Activated CD8-positive, alpha-beta memory T cell treated with anti-CD3 and anti-CD28 coated beads for 24 hours (primary cell): Measurements from ENCODE around the gene ERICH6.

Experiments used
- DNase-seq: peaks from one replicate; pipeline ENCODE4 v3.0.0-alpha.2; 2020

The ERICH6 gene

GRCh38 chr3:150736903-150737832 is 33.4 kb upstream of the ERICH6 start:
- DNase-seq, result no peak

DNA sequence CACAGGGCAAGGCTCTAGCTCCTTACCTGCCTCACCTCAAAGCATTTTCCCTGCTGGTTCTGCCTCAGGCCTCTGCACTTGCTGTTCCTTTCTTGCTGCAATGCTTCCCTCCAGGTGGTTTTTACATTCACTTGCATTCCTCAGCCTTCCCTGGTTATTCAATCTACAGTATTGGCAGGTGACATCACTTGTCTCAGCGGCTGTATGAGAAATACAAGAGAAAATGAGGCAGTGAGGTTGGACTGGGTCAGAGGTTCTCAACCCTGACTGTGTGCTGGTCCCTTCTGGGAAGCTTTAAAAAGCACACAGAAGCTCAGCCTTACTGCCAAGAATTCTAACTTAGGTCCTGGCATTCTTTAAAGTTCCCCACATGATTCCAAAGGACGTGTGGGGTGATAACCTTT is 32.6 kb upstream of the ERICH6 start:
- DNase-seq, result no peak

DNA sequence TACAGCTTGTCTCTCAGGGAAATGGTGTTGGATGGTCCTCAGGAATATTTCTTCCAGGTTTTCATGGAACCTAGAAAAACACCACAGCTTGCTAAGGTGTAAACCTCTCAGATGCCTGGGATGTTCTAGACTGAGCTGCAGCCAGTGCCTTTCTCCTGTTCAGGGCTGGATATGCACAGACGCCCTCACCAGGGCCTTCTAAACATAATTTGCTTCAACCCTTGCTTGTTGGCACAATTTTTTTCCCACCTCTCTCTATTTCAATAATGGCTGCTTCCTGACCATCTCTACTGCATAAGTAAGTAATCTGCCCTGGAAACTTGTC is 31.0 kb upstream of the ERICH6 start:
- DNase-seq, result no peak

DNA sequence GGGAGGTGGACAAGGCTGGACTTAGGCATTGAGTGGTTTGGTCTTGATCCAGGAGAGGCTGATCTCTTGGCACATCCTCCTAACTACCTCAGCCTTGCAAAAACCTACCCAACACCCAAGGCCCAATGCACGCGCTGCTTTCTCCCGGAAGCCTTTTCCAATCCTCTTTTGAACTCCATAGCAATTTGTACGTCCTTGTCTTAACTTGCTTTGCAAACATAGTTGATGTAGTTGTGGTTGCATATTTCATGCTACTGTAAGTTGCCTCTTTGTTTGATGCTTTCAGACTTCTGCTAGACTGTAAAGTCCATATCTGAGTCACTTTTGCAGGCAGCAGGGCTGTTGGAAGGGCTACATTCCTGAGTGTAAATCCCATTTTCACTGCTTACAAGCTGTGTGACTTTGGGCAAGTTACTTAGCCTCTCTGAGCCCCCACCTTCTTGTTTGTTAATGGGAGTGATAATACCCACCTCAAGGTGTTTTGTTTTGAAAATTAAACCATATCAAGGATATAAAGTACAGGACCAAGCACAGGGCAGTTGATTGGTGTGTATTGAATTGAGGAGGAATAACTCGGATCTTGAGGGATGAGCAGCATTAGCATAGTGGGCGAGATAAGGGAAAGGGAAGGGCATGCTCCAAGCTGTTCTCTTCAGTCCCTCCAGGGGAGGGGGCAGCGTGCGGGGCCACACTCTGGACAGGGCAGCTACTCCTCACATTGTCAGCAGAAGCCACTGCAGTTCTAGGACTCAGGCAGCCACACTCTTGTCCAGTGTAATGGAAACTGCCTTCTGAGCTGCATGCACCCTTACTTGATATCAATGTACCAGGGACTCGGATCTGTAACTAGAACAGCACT is 30.4 kb upstream of the ERICH6 start:
- DNase-seq, result no peak

- no peak for DNase-seq
Measured at GRCh38 chr3:150733373-150733935, 29.7 kb upstream of the ERICH6 start.

DNA sequence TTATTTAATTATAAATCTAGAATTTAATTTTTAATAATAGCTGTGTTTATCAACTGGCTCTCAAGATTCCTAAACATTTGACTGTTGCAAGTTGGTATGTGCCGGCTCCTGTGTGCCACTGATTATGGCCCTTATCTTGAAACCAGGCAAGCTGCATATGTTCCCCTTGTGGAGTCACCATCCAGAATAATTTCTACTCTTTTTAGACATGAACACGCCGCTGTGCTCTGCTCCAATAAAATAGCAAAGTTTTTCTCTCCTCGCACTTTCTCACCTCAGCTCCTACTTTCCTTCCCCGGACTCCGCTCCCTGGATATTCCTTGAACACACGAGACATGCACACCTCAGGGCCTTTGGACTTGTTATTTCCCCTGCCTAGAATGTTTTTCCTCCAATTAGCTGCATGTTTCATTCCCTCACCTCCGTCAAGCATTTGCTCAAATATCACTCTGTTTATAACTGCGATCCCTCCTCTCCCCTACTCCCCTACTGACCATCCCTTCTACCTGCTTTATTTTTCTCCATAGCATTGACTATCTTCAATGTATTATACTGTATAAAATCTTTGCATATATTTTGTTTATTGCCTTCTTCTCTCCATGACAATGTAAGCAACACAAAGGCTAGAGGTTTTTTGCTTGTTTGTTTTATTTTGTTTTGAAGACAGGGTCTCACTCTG is 26.1 kb upstream of the ERICH6 start:
- DNase-seq, result no peak

- DNase-seq, result no peak
Measured at GRCh38 chr3:150727653-150728502, 24.2 kb upstream of the ERICH6 start.

GRCh38 chr3:150725548-150725947 is 21.8 kb upstream of the ERICH6 start:
- DNase-seq, result no peak

- no peak for DNase-seq
Measured at GRCh38 chr3:150723946-150724345, 20.2 kb upstream of the ERICH6 start.

- DNase-seq, result no peak
Measured at GRCh38 chr3:150722267-150722666, 18.5 kb upstream of the ERICH6 start.

DNA sequence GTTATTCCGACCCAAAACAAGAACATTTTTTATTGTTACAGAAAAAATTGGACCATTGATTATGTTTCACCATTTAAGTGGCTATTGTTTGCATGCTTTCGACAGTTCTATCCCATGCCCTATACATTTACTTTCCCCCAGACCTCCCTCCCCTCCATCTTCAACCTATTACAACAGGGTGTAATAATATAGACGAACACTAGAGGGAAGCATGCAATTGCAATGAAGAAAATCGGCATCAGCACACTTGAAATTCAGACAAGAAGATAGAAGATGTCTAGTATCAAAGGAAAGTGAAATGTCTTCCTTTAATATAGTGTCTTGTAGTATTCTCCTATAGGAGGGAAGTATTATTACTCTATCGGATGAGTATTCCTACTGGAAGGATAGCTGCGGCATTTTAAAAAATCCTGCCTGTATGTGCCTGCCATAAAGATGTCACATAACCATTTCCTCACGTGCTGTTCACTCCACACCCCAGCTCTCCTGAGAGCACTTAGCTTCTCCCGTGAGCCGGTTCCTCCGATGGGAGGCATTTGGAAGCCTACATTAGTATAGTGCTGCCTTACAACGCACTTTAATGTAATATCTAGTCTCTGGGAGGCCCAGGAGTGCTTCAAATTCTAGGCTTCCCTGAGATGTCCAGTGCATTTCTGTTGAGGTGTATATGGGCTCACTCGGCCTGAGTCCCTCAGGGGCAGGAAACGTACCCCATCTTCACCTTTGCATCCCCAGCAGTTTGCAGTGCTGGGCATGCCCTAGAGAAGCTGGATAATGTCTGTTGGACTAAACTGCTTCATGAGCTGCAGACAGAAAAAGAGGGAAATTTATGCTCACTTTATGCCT is 17.8 kb upstream of the ERICH6 start:
- DNase-seq, result no peak

DNA sequence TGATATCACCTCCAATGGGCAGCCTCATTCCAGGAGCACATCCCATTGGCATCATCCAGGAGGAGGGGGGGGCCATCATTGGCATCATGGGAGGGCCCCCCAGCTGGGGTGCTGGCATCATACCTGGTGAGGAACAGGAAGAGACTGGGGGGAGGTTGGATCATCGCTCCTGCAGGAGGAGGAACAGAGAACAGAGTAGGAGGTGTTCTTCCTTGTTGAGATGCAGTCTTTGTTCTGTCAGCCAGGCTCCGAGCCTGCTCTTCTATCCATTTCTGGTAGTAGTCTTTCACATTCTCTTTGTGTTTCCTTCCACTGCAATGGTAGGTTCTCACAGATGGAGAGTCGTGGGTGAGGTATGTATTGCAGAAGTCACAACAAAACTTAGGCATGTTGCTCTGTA is 16.7 kb upstream of the ERICH6 start:
- DNase-seq, result no peak

DNA sequence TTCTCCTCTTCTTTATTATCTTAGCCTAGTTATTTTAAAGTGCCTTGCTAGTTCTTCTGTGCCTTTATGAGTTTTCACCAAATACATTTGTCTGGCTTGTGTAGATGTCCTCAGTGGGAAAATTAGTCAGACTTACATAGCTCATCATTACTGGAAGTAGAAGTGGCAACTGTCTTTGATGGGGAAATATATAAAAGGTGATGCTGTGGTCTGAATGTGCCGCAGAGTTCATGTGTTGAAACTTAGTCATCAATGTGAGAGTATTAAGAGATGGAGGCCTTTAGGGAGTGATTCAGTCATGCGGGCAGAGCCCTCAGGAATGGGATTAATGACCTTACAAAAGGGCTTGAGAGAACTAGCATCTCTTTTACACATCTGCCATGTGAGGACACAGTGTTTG is 6.4 kb upstream of the ERICH6 start:
- no peak for DNase-seq

DNA sequence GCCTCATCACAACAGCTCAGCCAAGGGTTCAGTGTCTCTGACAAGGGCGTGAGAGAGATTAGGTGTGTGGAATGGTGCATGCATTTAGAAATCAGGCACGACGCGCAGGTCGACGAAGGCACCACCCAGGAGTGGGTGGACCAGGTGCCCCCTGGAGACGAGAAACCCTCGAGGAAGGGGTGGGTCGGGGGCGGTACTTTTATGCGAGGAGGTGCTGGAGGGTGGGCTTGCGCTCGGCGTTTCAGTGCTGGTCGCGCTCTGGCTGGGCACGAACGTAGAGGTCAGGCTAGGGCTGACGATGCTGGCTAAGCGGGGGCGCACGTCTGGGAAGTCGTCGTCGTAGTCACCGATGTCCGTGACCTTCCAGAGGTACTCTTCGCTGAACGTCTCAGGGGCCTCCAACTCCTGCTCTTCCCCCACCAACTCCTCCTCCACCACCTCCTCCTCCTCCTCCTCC is 393 bp downstream of the ERICH6 start:
- DNase-seq, result no peak

DNA sequence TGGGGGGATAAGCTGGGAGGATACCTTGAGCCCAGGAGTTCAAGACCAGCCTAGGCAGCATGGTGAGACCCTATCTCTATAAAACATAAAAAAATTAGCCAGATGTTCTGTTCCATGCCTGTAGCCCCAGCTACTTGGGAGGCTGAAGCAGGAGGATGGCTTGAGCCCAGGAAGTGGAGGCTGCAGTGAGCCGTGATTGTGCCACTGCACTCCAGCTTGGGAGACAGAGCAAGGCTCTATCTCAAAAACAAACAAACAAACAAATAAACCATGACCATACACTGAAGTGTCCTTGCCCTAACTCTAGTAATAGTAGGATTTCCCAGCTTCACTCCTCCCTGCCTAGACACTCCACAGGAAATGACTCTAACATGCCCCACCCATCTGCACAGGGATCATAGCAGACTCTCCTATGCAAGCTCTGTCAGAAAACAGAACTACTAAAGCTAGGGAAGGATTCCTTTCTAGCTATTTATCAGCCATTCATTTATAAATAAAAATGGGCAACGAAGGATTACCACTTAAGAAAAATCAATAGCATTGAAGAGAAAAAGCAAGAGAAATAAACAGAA is 4.6 kb downstream of the ERICH6 start:
- DNase-seq, result no peak

DNA sequence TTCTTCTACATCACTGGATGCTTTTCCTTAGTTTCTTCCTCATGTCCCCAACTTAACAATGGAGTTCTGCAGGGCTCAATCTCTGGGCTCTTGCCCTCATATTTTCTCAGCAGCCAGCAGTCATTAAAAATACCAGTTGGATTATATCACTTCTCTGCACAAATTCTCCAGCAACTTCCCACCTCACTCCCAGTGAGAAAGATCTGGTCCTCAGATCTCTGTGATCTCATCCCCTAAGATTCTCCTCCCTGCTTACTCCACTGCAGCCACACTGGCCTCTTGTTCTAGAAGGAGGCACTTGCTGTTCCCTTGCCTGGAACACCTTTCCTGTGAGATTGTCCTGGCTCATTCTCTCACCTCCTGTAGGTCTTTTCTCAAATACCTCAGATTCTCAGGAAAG is 6.1 kb downstream of the ERICH6 start:
- no peak for DNase-seq

- DNase-seq, result no peak
Measured at GRCh38 chr3:150691414-150692040, 12.2 kb downstream of the ERICH6 start.

DNA sequence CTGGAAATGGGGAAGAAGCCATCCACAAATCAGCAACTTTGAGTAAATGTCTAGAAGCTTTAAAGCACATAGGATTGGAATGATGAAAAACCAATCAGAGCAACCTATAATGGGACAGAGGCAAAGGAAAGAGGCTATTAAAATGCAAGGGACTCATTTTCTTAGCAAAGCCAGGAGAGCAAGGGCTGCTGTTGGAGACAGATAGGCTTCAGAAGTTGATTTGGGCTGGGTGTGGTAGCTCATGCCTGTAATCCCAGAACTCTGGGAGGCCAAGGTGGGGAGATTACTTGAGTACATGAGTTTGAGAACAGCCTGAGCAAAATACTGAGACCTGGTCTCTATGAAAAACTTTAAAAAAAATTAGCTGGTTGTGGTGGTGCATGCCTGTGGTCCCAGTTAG is 16.1 kb downstream of the ERICH6 start:
- no peak for DNase-seq

DNA sequence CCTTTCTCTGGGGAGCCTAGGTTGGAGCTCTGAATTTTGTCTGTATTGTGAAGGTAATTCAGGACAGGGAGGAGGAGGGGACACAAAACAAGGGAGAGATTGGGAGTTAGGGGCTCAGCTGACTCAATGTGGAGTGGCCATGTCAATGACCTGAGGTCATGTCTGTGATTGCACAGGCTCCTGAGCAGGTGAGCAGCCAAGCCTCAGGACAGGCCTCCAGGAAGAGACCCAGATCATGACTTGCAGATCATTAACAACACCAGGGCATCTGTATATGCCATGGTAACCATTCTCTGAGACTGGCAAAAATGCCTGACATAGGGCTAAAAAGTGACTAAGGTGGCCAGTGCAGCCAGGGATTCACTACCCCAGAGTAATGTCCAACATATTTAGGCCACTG is 20.9 kb downstream of the ERICH6 start:
- DNase-seq, result no peak

GRCh38 chr3:150682279-150682678 is 21.4 kb downstream of the ERICH6 start:
- DNase-seq, result no peak
